Mesenteric fat pad (tissue), 1 donor: Measurements from ENCODE around the gene OARD1. TPM values are rescaled to one million over a fixed set of nuclear protein-coding genes. Genes with fewer than 3 reads are reported as not detected.

Source experiments
- DNase-seq: peaks from one replicate; pipeline ENCODE4 v3.0.0-alpha.2; 2020; ENCODE audit warnings: low spot score
- total RNA-seq: library from RNA; stranded (reverse); fragmentation: NEBNext Ultra II Directional; extraction: Animal tissue kit (Norgen Biotek cat#: 25700); gene quantifications from one replicate; pipeline ENCODE4 v1.2.1, GENCODE V29; 2021
- donor health status: DM: yes; HTN: yes; CAD: no.

OARD1 gene
- total RNA-seq, 1 donor from 2014 or later: 12.2 TPM

DNA sequence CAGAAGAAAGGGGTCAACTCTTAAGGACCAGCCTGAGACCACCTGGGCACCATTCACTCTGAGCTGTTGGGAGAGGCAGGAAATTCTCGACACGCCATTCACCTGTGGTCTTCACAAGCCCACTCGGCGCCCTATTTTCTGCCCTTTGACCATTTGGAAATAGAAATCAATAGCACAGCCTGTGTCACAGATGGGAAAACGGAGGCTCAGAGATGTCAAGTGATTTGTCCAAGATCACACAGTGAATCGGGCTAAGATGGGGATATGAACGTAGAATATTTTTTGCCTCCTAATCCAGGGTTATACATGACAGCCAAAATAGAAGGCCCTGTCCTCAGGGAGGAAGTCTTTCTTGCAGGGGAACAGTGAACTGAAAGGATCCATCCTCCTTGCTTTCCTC lies 22.2 kb downstream of the OARD1 start:
- no peak for DNase-seq

DNA sequence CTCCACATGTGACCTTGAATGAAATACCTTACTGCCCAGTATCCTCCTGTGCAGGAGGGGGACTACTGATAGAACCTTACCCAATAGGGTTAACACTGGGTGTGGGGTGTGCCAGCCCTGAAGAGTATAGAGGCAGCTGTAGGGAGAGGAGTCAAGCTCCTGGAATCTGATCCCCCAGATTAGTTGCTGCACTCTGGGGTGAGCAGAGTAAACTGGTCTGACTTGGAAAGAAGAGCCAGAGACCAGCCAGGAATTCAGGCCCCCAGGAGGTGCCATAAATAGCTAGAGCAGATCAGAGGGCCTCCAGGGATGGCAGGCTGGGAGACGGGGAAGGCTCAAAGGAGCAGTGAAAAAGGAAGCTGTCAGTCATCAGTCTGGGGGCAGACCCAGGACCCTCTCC lies 22.6 kb downstream of the OARD1 start:
- DNase-seq: no peak

DNA sequence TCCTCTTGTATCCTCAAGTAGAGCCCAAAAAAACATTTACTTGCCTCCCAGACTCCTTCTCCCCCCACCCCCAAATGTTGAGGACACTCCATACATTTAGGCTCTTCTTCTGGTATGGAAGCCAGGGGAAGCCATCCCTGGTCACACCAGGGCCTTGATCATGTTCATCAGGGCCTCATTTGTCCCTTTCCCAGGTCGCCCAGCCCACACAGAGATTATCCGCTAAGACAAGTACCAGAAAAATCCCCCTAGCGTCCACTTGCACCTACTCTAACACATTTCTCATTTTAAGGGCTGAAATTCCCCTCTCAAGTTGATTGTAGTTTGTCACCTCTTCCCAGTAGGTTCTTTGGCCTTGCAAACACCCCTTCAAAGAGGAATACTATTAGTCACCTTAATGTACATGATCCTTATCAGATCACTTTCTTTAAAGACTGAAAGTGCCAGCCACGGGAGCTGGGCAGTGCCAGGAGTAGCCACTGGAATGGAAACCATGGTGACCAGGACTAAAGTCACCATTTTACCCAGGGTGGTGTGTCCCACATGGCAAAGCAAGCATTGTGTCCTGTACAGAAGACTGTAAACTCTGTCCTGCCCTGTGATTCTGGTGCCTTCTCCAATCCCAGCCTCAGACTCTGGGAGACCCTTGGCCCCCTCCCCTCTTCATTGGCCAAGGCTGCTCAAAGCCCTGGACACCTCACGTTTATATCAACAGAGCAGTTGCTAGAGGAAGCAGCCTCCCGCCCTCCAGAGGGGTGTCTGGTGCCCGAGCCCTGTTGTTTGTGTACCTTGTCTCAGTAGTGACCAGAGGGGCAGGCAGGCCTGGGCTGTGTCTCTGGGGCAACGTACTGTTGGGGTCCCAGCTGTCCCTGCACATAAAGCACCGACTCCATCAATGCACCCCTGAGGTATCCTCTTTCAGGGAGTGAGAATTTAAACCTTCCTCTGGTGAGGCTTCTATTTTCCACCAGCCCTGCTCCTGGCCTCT lies 24.1 kb downstream of the OARD1 start:
- no peak for DNase-seq

DNA sequence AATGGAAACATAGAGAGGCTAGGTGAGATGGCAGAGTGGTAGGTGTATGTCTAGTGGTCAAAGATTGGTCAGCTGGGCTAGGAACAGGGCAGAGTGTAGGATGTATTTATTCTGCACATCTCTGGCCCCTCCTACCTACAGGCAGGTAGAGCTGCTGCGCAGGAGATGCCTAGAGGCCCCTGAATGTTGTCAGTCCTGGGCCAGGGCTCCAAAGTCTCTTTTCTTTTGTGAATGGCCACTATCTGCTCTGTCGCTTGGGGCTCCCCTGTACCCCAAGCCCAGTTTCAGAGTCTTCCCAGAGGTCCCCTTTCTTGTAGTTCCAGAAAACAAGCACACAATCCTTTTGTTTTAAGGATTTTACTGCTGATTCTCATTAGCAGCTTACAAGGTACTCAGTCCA lies 24.9 kb downstream of the OARD1 start:
- no peak for DNase-seq

DNA sequence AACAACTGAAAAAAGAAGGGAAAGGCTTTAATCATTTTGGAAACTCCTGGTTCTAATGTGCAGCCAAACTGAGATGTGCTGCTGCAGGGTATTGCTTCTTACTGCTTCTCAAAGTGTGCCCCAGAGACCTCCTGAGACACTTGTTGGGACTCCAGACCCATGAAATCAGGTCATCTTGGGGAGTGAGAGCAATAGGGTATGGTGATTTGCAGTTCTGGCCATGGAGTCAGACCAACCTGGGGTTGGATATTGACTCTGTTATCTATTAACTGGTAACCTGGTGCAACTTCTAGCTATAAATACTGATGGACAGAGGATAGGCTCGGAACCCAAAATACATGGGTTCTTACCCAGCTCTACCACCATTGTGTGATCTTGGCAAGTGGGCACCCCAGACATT lies 26.1 kb downstream of the OARD1 start:
- DNase-seq: no peak

DNA sequence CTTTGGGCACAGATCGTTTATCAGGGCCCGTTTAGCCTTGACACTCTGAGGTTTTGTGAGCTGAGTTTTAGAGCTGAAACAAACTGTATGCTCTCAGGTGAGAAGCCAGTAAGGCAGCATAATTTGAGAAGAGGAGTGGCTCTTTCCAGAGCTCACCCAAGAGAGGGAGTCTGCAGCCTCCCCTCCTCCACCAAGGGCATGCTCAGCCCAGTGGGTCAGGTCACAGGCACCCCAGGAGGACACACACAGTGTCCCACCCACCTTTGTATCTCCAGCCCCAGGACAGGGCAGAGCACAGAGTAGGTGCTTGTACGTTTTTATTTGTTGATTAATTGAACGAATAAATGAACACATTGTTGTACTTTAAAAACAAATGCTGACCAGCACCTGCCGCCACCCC lies 26.5 kb downstream of the OARD1 start:
- DNase-seq: no peak

DNA sequence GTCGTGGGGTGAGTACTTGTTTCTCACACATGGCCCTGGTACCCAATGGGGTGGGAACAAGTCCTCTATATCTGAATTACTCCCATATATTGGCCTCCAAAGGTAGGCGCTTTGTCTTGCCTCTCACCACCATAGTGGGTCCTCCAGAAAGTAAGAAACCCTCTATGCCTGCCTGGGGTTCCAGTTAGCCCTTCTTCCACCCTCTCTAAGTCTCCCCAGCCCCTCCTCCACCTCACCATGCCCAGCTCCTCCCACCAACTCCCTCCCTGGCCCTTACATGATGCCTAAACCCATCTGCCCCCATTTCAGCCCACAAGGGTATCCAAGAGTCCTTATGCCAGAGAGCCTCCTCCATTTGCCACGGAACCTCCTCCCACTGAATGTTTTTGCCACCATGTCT lies 29.0 kb downstream of the OARD1 start:
- DNase-seq: no peak

DNA sequence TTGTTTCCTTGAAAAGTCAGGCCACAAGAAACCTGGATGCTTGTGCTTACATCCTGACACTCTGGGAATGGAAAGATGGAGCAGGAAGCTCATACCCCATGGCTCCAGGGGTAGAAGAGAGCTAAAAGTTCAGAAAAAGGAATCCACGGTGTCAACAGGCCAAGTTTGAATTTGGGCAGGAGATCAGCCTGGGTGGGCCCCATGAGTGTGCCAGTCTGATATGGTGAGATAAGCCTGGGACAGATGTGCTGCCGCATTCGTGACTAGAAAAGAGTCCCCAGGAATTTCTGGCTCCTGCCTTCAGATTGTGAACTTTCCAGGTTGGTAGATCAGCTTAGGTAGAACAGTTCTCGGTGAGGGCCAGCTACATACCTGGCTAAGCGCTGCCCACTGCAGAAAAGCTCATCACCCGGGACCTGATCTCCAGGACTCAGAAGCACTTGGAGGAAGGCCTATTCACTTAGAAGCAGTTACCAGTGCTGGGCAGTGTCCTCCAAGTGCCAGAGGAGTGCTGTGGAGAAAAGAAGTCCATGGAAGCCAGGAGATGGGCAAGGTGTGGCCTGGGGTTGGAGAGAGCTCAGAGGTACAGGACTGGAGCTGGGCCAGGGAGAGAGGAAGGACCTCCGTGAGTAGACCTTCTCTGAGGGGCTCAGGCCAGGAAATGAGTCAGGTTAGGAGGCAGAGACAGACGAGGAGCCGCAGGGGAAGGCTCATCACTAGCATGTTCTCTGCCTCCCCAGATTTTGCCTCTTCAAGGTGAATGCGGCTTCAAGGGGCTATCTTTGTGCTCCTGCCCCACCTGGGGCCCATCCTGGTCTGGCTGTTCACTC lies 29.7 kb downstream of the OARD1 start, which contains the start of gene TSPO2:
TSS of gene TSPO2 (plus strand) at position 242 of the 830 bp plus-strand sequence. CDS start at position 761, 519 bp downstream.
- no peak for DNase-seq

DNA sequence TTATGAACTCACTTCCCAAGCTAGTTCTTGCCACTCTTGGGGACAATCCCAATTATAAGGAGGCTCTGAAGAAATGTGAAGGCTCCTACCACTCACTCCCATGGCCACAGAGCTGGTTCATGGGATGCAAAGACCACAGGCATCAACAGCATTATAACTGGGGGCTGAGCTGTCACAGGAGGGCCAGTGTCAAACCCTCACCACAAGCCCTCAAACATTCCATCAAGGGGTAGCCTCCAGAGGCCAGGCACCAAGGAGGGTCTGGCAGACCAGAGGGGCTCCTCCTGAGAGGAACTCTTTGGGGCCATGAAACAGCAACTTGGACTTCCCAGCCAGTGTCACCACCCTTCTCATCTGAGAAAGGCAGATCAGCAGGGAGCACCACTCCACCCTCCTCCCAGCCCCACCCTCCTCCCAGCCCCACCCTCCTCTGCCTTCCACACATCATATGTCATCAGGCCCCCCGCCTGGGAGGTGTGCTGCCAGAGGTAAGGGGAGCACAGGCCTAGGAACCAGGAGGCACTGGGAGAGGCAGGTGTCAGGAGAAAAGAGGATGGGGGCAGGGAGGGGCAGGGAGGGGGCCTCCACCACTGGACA lies 31.1 kb downstream of the OARD1 start:
- no peak for DNase-seq

DNA sequence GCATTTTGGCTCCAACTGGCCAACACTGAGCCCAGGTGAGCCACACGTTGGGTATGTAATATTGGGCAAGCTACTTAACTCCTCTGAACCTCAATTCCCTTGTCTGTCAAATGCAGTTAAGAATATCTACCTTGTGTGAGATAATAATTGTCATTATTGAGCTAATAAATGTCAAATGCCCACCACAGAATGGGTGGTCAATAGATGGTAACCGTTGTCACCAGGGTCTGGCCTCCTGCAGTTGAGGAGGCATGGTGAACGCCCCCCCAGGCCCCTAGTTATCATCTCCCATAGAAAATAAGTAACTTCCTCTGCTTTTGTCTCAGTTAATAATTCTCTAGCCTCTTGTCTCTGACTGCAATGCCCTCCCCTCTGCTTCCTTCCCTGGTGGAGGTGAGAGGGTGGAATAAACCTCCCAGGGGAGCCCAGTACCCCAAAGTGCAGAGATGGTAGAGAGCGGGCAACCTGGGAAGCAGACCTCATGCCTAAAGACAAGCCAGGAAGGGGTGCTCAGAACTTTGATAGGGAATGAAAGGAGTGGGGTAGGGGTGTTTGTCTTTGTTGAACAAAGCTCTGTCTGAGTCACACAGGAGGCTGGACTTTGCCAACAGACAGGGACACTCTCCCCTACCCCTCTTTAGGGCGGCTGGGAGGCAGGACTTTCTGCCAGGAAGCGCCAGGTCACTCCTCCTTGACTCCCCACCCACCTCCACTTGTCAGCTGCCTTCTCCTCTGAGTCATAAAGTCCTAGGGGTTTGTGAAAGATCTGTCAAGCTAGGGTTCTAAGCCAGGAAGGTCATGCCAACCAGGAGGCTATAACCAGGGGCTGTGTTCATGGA lies 31.8 kb downstream of the OARD1 start:
- no peak for DNase-seq

DNA sequence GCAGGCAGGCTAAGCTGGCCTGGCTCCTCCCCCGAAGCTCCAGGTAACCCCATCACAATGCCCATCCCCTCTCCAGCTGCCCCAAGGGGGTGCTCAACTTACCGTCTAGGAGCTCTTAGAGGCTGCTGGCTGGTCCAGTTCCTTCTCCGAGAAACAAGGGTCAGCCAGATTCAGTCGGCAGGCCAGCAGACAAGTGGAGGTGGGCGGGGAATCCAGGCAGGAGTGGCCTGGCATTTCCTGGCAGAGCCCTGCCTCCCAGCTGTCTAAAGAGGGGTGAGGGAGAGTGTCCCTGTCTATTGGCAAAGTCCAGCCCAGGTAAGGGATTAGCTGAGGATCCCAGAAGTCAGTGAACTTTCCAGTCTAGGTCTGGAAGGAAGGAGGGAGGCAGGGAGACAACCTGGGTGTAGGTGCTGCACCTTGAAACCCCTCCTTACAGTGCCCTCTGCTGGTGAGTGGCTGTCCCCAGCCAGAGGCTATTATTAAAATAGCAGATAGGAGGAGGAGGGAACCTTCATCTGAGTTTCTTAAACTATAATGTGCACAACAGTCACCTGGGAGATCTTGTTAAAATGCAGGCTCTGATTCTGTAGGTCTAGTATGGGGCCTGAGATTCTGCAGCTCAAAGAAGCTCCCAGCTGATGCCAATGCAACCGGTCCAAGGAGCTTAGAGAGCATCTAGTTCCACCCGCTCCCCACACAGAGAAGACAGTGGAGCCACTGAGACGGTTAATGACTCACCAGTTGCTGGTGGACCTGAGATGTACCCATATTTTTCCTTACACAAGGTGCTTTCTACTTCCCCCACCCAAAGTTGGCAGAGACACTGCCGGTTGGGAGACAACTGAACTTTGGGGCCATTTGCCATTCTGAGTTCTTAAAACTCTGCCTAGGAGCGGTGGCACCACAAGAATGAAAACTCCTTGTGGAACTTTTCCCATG lies 32.8 kb downstream of the OARD1 start, which contains the start of gene UNC5CL:
TSS of gene UNC5CL (minus strand) at position 162 of the 939 bp plus-strand sequence. CDS start 4,147 bp downstream, outside the sequence.
- no peak for DNase-seq

DNA sequence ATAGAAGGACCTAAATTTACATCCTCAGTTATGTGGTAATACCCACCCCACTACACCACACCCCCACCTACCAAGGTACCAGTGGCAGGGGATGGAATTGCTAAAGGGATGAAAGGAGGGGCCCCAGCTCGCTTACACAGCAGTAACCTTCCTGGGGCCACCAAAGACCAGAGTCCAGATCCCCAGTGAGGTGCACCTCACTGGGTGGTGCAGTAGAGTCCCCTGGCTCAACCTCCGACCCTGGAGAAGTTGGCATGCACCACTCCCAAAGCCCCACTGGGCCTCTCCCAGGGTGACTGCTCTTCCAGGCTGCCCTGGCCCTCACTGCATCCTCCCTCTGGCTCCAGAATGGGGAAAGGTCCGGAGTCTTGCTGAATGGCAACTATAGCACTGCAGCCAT lies 34.0 kb downstream of the OARD1 start:
- no peak for DNase-seq

DNA sequence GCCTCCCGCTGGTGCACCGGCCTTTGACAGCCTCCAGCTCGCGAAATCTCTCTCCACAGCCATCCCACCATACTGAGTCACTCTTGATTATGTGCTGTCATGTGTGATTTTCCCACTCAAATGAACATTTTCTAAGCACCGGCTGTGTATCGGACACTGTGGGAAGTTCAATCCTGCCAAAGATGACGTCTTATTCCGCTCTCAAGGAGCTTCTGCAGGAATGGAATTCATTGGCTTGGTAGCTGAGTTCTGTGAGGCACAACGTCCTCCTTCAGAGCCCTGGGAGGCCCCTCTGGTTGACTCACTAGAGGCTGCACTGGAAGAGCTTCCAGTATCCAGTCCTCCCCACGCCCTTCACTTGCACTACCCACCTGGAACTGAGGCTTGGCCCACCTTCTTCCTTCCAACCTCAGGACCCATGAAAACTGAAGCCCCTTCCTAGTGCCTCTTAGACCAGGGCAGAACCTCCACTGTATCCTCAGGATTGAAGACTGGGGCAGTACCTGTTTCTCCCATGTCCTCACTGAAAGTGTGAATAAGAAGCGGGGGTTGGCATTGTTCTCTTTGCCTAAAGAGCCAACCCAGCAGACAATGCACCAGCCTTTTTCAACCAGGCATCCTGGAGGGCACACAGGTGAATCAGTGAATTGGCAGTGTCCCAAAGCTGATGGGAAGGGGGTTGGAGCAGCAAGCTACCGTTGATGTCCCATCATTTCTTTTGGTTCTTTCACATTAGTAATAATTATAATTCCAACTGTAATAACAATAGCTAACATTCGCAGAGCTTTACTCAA lies 34.9 kb downstream of the OARD1 start:
- DNase-seq: no peak

DNA sequence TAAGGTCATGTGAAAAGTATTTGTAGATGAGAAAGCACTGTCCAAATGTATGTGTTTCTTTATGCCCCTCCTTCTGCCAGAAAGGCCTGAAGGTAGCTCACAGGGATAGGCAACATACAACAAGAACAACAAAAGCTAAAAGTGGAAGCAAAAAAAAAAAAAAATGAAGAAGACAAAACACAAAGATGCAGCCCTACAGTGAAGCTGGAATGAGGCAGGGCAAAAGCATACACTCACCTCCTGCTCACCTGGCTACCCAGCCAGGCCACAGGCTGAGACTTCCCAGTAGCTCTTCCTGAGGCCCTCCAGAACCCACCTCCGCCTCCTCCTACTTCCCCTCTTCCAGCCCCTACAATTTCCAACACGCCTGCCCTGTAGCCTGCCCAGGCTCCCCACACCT lies 35.6 kb downstream of the OARD1 start:
- no peak for DNase-seq

DNA sequence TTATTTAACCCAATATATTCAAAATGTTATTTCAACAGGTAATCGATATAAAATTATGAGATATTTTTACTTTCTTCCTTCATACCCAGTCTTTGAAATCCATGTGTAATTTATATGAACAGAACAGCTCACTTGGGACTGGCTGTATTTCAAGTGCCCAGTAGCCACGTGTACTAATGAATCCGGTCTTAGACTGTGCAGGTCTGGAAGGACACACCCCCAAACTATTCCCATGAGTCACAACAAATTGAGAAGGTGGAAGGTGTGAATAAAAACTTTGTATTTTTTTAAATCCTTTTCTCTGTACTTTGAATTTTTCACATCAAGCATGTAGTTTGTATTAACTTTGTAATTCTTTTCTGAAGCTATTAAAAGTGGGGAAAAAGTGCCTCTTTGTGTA lies 36.0 kb downstream of the OARD1 start:
- no peak for DNase-seq

DNA sequence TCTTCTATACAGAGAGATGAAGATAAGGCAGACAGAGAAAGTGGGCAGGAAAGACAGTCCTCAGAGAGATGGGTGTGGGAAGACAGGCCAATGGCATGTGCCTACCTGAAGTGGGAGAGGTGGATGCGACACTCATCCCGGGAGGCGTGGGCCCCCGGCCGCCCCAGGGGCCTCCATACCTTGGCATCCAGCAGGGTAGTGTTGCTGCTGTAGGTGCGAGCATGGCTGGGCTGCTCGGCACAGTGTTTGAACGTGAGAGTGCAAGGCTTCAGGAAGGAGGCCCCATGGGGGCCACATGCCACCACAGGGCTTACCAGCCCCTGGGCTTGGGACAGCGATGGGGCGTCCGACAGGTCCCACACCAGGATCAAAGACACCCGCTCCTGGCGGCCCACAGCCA lies 38.4 kb downstream of the OARD1 start:
- no peak for DNase-seq

DNA sequence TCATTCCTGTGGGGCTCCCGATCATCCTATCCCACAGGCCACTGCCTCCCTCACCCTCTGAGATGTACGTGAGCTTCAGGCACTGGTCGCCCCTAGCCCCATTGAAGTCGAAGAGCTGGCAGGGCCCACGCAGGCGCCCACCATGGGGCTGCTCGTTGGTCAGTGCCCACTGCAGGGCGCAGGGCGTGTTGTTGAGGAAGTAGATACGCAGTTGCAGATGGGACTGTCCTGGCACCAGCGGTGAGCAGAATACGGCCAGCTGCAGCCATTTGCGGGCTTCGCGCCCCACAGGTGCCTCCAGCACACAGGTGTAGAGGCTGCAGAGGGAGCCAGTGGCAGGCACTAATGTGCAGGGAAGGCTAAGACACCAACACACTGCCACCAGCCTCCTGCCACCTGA lies 39.3 kb downstream of the OARD1 start:
- no peak for DNase-seq

DNA sequence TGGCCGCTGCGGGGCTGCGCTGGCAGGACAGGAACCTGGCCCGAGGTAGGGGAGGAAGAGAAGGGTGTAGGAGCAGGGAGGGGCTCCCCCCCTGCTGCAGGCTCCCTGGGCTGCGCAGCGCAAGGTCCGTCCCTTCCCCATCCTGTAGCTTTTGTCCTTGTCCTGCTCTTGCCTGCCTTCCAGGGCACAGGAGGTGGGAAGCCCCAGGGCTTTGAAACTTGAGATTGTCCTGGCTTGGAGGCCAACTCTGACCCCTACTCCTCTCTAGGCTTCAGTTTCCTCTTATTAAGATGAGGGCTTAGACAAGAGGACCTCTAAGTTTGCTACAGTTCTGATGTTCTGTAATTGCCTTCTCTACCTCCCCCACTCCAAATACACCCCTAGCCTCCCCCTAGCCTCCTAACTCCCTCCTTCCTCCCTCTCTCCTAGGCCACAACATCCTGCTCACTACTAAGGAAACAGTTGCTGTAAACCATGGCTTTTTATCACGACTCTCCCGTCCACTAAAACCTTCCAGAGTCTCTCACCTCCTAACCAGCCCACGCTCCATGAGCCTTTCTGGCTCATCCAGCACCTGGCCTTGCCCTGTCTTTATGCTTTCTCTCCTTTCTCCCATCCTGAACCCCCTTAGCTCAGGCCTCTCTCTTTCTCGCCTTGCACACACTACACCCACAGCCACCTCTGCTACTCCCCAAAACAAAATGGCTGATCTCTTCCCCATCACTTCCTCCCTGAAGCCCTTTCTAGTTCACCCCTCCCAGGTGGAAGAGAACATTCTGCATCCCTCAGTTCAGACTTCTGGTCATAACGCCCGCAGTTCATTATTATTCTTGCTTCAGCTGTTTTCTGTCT lies 43.4 kb downstream of the OARD1 start:
- no peak for DNase-seq
